GM19193 (cell line): ENCODE data around the gene SHROOM2.

Experiments used
- POLR2A ChIP-seq: IDR thresholded peaks from 4 replicates; pipeline ENCODE4 v1.6.1; 2011; ENCODE audit not compliant: insufficient read depth, insufficient read length; ENCODE audit errors: extremely low read depth

Gene SHROOM2

DNA sequence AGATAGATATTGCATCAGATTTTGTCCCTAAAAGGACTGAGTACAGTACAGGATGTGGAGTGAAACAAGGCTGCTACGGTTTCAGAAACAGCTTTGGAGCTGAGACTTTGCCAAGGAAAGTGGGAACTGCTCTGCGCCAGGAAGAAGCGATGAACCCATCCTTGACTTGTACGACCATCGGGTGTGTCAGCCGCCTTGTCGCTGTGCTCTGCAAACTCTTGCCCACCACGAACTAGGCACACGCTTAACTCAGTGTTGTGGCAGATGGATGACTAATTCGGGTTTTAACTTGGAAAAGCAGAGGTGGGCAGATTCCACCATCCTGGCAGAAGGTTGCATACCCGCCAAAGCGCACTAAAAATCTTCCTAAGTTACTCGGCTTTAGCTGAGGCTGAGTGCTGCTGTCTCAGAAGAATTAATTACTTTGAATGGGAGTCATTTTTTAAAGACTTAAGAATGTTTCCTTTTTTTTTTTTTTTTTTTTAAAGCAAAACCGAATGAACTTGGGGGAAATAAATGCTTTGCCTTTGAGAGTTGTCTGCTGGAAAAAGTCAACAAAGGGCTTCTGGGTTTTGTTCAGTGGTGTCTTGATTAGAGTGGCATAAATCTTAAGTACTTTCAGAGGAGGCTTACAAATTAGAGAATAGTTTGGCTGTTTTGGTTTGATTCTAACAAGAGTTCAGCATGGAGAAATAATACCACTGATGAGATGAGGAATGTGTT lies 69.5 kb downstream of the SHROOM2 start:
- TF ChIP-seq POLR2A: no peak

DNA sequence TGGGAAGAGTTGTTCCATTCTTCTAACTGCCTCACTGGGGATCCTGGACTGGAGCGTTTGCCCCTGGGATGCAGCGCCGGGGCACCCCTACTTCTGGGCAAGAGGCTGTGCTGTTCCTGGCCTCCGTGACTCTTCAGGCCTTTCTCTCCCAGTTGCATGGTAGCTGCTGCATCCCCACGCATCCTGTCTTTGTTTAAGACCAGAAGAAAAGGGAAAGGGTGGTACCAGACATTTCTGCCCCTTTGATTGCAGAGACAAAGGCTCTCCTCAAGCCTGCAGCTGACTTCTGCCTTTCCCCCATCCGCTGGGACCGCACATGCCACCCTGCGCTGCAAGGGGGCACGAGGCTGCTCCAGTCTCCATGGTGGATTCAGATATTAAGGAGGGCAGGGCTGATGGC lies 70.4 kb downstream of the SHROOM2 start:
- TF ChIP-seq POLR2A: no peak

DNA sequence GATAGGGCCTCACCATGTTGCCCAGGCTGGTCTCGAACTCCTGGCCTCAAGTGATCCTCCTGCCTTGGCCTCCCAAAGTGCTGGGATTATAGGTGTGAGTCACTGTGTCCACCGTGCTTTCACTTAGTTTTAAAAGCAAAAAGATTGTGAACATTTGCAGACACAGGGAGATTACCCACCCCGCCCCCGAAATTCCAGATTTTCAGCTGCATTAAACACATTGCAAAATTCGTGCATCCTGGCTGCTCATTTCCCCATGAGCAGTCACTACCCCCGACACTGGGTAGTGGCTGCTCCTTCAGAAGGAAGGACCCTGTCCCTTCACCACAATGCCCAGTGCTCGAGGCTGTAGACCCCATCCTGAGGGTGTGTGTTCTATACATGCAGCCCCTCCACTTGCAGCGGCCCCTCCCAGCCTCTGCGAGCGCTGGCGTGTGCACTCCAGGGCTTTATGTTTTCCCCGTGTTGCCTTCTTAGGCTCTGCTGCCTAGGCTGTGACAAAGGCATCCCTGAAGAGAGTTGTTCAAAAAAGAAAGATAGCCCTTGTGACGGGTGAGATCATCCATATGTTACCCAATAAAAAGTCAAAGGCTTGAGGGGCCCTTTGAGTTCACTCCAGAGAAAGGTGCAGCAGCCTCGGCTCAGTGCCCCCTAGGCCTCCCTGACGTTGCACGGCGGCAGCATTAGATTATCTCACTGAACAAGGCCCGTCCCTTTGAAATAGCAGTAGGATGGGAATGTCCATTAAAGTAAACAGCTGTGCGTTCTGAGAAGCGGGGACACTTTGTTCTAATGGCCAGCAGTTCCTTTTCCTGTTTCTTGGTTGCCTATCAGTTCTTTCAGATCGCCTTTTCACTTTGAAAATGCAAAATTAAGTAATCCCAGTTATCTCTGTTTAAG lies 71.6 kb downstream of the SHROOM2 start:
- no peak for TF ChIP-seq POLR2A

DNA sequence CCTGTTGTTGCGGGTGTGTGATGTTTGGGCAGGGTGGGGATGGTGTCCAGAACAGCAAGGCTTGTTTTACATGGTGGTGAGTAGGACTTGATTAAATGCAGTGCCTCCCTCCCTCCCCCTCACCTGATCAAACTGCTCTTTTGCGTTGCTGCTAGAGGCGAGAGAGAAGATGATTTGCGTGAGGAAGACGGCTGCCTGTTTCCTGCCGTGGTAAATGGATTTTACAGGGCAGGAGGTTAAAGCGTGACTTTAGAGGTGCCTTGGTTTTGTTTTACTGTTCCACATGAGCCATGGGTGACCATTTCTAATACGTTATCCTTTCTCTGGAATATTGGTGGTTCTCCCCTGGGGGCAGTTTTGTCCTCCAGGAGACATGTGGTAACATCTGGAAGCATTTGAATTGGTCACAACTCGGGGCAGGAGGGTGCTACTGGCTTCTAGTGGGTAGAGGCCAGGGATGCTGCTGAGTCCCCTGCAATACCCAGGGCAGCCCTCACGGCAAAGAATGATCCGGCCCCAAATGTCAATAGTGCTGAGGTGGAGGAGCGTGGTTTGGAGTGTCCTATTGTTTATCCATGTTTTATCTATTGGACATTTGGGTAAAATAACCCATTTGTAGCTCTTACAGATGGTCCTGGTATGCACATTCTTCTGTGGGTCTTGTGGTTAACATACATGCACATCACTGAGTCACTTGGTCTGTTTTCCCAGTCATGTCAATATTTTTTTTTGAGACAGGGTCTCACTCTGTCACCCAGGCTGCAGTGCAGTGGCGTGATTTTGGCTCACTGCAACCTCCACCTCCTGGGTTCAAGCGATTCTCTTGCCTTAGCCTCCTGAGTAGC lies 73.7 kb downstream of the SHROOM2 start:
- TF ChIP-seq POLR2A: no peak

DNA sequence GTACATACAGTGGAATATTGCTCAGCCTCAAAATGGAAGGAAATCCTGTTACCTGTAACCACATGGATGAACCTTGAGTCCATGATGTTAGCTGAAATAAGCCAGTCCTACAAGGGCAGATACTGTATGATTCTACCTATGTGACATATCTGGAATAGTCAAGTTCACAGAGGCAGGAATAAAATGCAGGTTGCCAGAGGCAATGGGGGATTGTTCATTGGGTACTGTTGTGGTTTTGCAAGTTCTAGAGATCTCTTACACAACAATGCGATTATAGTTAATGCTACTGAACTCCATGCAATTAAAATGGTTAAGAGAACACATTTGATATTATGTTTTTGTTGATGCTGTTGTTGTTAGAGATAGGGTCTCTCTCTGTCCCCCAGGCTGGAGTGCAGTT lies 74.6 kb downstream of the SHROOM2 start:
- TF ChIP-seq POLR2A: no peak

- TF ChIP-seq POLR2A: no peak
These were observed 75.5 kb downstream of the SHROOM2 start for GRCh38 chrX:9861711-9862110.

DNA sequence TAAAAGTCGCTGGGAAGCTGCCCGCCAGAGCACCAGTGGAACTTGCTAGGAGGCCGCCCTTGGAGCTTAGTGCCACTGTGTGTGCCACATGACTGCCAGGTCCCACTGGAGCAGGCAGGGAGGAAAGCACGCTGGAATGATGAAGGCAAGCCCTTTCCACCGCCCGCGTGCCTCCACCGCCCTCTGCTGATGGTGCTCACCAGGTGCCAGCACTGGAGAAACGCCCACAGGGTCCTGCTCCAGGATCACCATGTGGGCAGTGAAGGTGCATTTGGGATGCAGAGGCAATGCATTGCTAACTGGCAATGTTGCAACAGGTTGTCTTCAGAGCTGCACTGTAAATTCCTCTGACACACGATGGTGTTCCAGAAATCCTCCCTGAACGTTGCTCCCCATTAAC lies 76.3 kb downstream of the SHROOM2 start:
- TF ChIP-seq POLR2A: no peak

DNA sequence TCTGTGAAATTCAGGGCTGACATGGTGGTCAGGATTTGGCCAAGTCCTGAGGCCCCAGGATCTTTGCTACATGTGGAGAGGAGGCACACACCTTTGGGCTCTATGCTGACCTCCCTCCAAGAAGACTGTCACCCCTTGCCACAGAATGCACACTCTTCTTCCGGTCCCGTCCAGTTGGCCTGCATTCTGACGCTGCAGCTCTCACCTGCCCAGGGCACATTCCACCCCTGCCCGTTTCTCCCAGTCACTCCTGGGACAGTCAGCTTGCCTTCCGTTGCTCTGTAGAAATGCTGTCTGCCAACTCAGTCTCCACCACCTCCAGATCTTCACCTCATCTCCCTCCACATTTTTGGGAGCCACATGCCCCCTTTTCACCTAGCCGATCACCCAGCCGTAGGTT lies 76.7 kb downstream of the SHROOM2 start:
- TF ChIP-seq POLR2A: no peak

DNA sequence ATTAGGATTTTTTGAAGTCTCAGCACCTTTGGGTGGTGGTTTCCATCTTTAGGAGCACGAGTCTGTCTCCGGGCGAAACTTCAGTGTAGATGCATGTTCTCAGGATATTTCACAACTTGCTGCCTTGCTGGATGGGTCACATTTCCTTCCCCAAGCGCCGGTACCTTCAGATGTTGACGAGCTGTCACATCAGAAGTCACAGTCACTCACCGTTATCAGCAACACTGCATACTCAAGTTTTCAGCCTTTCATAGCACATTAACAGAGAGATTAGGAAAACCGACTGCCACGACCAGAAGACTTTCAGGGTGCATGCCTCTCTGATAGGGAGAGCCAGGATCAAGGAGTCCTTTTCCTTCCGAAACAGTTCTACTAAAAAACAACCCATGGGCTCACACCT lies 77.8 kb downstream of the SHROOM2 start:
- TF ChIP-seq POLR2A: no peak

- no peak for TF ChIP-seq POLR2A
These were observed 79.7 kb downstream of the SHROOM2 start for GRCh38 chrX:9865804-9866472.

DNA sequence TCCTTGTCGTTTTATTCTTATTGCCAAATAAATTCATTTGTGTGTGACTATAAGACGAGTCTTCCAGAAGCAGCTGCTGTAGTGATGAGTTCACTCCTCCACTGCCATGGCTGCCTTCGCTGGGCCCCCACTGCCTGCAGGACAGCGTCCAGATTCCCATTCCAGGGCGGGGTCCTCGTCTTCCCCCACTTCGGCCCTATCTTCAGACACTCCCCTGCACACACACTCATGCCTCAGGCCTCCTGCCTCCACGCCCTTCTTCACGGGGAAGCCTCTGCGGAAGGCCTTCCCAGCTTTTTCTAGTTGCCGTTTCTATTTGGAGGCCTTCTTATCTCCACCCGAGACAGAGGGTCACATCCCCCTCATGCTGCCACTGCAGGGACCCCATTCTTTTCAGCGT lies 80.4 kb downstream of the SHROOM2 start:
- no peak for TF ChIP-seq POLR2A

GRCh38 chrX:9867226-9867625 lies 81.0 kb downstream of the SHROOM2 start:
- no peak for TF ChIP-seq POLR2A

- TF ChIP-seq POLR2A: no peak
These were observed 81.5 kb downstream of the SHROOM2 start for GRCh38 chrX:9867753-9868152.

DNA sequence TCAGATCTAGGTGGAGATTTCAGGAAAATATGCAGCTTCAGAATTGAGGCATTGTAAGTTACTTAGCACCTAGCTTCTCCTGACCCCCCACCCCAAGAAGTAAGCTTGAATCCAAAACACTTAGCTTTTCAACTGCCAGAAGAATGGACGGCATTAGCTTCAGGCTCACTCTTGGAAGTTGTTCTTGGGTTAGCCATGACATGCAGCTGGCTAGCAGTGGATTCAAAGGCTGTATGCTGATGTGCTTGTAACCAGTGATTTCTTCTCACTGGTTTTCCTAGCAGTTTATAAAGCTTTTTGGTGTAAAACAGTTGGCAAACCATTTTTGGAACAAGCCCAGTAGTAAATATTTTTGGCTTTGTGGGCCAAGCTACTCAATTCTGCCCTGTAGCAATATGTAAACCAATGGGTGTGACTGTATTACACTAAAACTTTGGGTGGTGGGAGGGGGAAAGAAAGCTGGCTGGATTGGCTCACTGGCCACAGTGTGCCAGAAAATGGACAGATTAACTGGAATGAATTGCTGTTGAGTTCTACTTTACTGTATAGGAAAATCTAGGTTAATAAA lies 85.6 kb downstream of the SHROOM2 start:
- no peak for TF ChIP-seq POLR2A
